Kidney (tissue), 14 donors: ENCODE data around the gene DHCR24. TPM values are rescaled to one million over a fixed set of nuclear protein-coding genes. Genes with fewer than 3 reads are reported as not detected.

ENCODE experiments used
- DNase-seq, 5 donors: peaks; one replicate each; pipeline ENCODE4 v3.0.0-alpha.2; 2013 to 2020
- FAIRE-seq: peaks from 2 replicates; lab custom pipeline; 2012; peaks lifted over from hg19 to GRCh38; lab: Jason Lieb, UNC
- H3K27ac ChIP-seq, 2 donors: one replicate each; pipeline ENCODE4 v1.7.0; 2013; ENCODE audit warnings: low read depth in 2 of 2, low read length in 2 of 2, inconsistent platforms in 1 of 2
- H3K27me3 ChIP-seq: one replicate; pipeline ENCODE4 v1.7.1; 2013; ENCODE audit warnings: low read length, inconsistent platforms; ENCODE audit not compliant: control insufficient read depth, insufficient read depth
- H3K36me3 ChIP-seq, 3 donors: one replicate each; pipeline versions ENCODE4 v1.7.0 to v1.7.1; 2013; ENCODE audit warnings: low read length in 3 of 3, control low read depth in 1 of 3, inconsistent platforms in 1 of 3; ENCODE audit not compliant: insufficient read depth in 3 of 3, control insufficient read depth in 2 of 3
- H3K4me1 ChIP-seq, 3 donors: one replicate each; pipeline versions ENCODE4 v1.7.0 to v1.7.1; 2013; ENCODE audit warnings: low read length in 3 of 3, inconsistent platforms in 1 of 3, low read depth in 1 of 3; ENCODE audit not compliant: control insufficient read depth in 2 of 3, insufficient read depth in 2 of 3
- H3K4me3 ChIP-seq, 3 donors: one replicate each; pipeline versions ENCODE4 v1.7.0 to v1.8.1; 2013; ENCODE audit warnings: low read length in 3 of 3, control low read depth in 1 of 3, inconsistent platforms in 1 of 3
- H3K9ac ChIP-seq, 3 donors: one replicate each; pipeline versions ENCODE4 v1.7.0 to v1.7.1; 2013; ENCODE audit warnings: low read length in 3 of 3, control low read depth in 1 of 3, inconsistent platforms in 1 of 3
- H3K9me3 ChIP-seq, 3 donors: one replicate each; pipeline versions ENCODE4 v1.7.0 to v1.7.1; 2013; ENCODE audit warnings: low read length in 3 of 3, control low read depth in 1 of 3, inconsistent platforms in 1 of 3; ENCODE audit not compliant: control insufficient read depth in 2 of 3, insufficient read depth in 1 of 3
- CTCF ChIP-seq: IDR thresholded peaks from 3 replicates; pipeline ENCODE4 v1.5.1; 2012; ENCODE audit warnings: mild to moderate bottlenecking, moderate library complexity, borderline replicate concordance; ENCODE audit not compliant: insufficient read depth; ENCODE audit errors: extremely low read depth
- intact Hi-C: fragments of 100-400 bp; cut with DNase I; formaldehyde crosslinking; loops from one replicate; pipeline ENCODE4 v1.11.1; 2022
- polyA plus RNA-seq: library from polyadenylated mRNA; stranded (reverse); fragments of 350-450 nt; fragmentation: Illumina TruSeq; extraction: RNeasy Lipid Tissue Mini Kit (QIAGEN cat#74804); gene quantifications from one replicate; pipeline ENCODE4 v1.2.3, GENCODE V29; 2014; ENCODE audit warnings: low read depth, low replicate concordance; ENCODE audit not compliant: insufficient read depth
- total RNA-seq: library from RNA; stranded (reverse); fragmentation: NEBNext Ultra II Directional; extraction: Animal tissue kit (Norgen Biotek cat#: 25700); gene quantifications from one replicate; pipeline ENCODE4 v1.2.1, GENCODE V29; 2021
- donor health status: control.
- donor health status: control.
- donor health status: control.
- donor health status: control.
- donor health status: control.
- donor health status: DM: yes; HTN: yes; CAD: no.
- donor health status: Normal renal cell carcinoma (clear cell type).

Gene DHCR24
- total and polyA plus RNA-seq, 2 donors from 2014 or later: 33.7 to 91.7 TPM

GRCh38 chr1:54849219-54850068 is 37.6 kb downstream of the DHCR24 start:
- H3K9ac ChIP-seq: no peak overlapping the region
- H3K27ac ChIP-seq: no peak overlapping the region
- peaks cover 0 to 38% (median 10%) of the 10 kb centered on the region in 3 donors for H3K4me1 ChIP-seq
- no peak for DNase-seq
- FAIRE-seq: no peak
- H3K9me3 ChIP-seq: no peaks in the 10 kb centered on the region
- H3K36me3 ChIP-seq: peaks cover 0 to 13% (median 8%) of the 10 kb centered on the region in 3 donors
- intact Hi-C loops: no loop called here
- H3K27me3 ChIP-seq: no peaks in the 10 kb centered on the region
- no peak overlapping the region for H3K4me3 ChIP-seq
- no peak for TF ChIP-seq CTCF

GRCh38 chr1:54848134-54848948 is 38.7 kb downstream of the DHCR24 start:
- DNase-seq (no peak), FAIRE-seq (no peak)
- no peak overlapping the region for H3K27ac ChIP-seq
- no peak overlapping the region for H3K4me3 ChIP-seq
- peaks cover 0 to 31% (median 7%) of the 10 kb centered on the region in 3 donors for H3K4me1 ChIP-seq
- no peak for TF ChIP-seq CTCF
- H3K36me3 ChIP-seq: peaks cover 0 to 11% (median 6%) of the 10 kb centered on the region in 3 donors
- intact Hi-C loops: no loop called here
- no peaks in the 10 kb centered on the region for H3K27me3 ChIP-seq
- H3K9ac ChIP-seq: no peak overlapping the region
- H3K9me3 ChIP-seq: no peaks in the 10 kb centered on the region

- Histone ChIP-seq H3K36me3 (peaks cover 0 to 6% (median 3%) of the 10 kb centered on the region in 3 donors), H3K9me3 (no peaks in the 10 kb centered on the region), H3K27me3 (no peaks in the 10 kb centered on the region), H3K27ac (no peak overlapping the region), H3K4me1 (peaks cover 0 to 25% (median 7%) of the 10 kb centered on the region in 3 donors), H3K9ac (no peak overlapping the region), H3K4me3 (no peak overlapping the region)
- no peak for FAIRE-seq
- TF ChIP-seq CTCF: no peak
- DNase-seq: no peak
- intact Hi-C loops: no loop called here
Observed at GRCh38 chr1:54846716-54847284, 40.2 kb downstream of the DHCR24 start.
